ENCODE measurements around the gene WWOX.

WWOX gene

GRCh38 chr16:78274771-78275170 is 175.3 kb downstream of the WWOX start:
- no peak for DNase-seq
- intact Hi-C loops (cut with DNase I; ENCODE audit: low total_unique reads), result no loop called here
- H3K27ac ChIP-seq, result no peak overlapping the region
- H3K9me3 ChIP-seq, result no peaks in the 10 kb centered on the region
- no peaks in the 10 kb centered on the region for H3K36me3 ChIP-seq
- no peak for TF ChIP-seq CTCF (IDR thresholded peaks at IDR 0.05)
- H3K4me3 ChIP-seq, result no peak overlapping the region
- H3K4me1 ChIP-seq, result peaks cover 0 to 7% (median 1%) of the 10 kb centered on the region in 4 donors
- no peaks in the 10 kb centered on the region for H3K27me3 ChIP-seq

- Histone ChIP-seq H3K27ac (no peak overlapping the region), H3K4me3 (no peak overlapping the region), H3K4me1 (peaks cover 0 to 7% (median 1%) of the 10 kb centered on the region in 4 donors), H3K9me3 (no peaks in the 10 kb centered on the region), H3K27me3 (no peaks in the 10 kb centered on the region), H3K36me3 (no peaks in the 10 kb centered on the region)
- intact Hi-C loops (cut with DNase I; ENCODE audit: low total_unique reads), result no loop called here
- TF ChIP-seq CTCF (IDR thresholded peaks at IDR 0.05), result no peak
- DNase-seq, result no peak
These were observed 176.0 kb downstream of the WWOX start for GRCh38 chr16:78275420-78275819.

DNA sequence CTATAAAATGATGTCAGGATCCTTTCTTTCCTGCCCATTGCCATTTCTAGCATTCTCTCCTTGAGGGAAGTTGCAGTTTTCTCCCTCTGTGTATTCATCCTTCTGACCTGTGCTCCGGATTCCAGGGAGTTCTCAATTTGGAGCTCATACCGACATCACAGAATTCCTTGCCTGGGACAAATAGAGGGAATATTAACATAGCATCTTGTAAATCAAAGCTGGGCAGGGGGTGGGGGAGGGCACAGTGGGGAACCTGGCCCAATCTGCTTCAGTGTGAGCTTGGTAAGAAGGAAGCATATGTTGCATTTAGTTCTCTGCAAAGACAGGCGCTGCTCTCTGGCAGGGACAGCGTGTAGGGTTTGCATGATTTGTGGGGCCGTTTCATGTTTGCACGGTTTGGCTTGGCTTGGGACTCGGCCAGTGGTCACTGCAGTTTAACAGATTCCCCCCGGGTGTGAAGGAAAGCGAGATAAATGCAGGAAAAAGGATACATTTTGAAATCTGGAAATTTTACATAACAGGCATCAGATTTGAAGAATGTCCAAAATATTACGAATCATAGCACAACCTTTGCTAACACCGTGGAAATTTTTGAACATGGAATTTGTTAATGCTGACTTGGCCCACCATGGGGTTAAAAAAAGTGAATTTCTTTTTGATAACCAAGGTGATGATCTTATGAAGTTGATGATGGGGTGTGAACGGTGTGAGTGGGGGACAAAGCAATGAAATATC is 178.0 kb downstream of the WWOX start:
- Histone ChIP-seq H3K9me3 (no peaks in the 10 kb centered on the region), H3K4me1 (peaks cover 0 to 23% (median 1%) of the 10 kb centered on the region in 4 donors), H3K4me3 (no peak overlapping the region), H3K27ac (no peak overlapping the region), H3K27me3 (no peaks in the 10 kb centered on the region), H3K36me3 (no peaks in the 10 kb centered on the region)
- no peak for DNase-seq
- TF ChIP-seq CTCF (IDR thresholded peaks at IDR 0.05), result no peak
- intact Hi-C loops (cut with DNase I; ENCODE audit: low total_unique reads), result no loop called here

DNA sequence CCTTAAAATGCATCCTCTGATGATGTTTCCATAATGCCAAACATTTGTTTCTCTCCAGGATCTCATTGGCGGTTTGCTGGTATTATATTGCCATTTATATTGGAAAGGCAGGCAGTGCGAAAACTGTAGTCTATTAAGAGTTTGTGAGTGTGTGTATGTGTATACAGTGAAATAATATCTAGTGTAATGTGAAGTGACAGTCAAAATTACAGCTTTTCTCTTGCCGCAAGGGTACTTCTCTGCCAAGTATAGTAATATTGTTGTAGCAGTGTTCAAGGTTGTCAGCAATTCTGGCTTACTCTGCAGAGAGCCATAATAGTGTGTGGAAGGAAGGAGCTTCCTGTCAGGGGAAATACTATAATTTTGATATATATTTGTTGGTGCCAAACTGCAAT is 178.6 kb downstream of the WWOX start:
- Histone ChIP-seq H3K4me1 (peaks cover 0 to 23% (median 1%) of the 10 kb centered on the region in 4 donors), H3K4me3 (no peak overlapping the region), H3K27ac (no peak overlapping the region), H3K27me3 (no peaks in the 10 kb centered on the region), H3K36me3 (no peaks in the 10 kb centered on the region), H3K9me3 (no peaks in the 10 kb centered on the region)
- TF ChIP-seq CTCF (IDR thresholded peaks at IDR 0.05), result no peak
- DNase-seq, result no peak
- intact Hi-C loops (cut with DNase I; ENCODE audit: low total_unique reads), result no loop called here

- Histone ChIP-seq H3K9me3 (no peaks in the 10 kb centered on the region), H3K27me3 (no peaks in the 10 kb centered on the region), H3K4me3 (no peak overlapping the region), H3K36me3 (no peaks in the 10 kb centered on the region), H3K4me1 (peaks cover 0 to 23% (median 1%) of the 10 kb centered on the region in 4 donors), H3K27ac (peak overlapping the region in 1 of 2 donors; percentile 1)
- no peak for TF ChIP-seq CTCF (IDR thresholded peaks at IDR 0.05)
- no peak for DNase-seq
- intact Hi-C loops (cut with DNase I; ENCODE audit: low total_unique reads), result no loop called here
These were observed 181.7 kb downstream of the WWOX start for GRCh38 chr16:78281115-78281514.

All from tibial artery (tissue), 4 donors.